Gastrocnemius medialis (tissue), 4 donors: Measurements from ENCODE around the gene FNDC3B. TPM values are rescaled to one million over a fixed set of nuclear protein-coding genes. Genes with fewer than 3 reads are reported as not detected.

Source experiments
- ATAC-seq, 2 donors: fragments of 150-250 bp; one replicate each; pipeline ENCODE4 v1.9.1; 2016
- DNase-seq, 2 donors: peaks; one replicate each; pipeline ENCODE4 v3.0.0-alpha.2; 2019
- H3K27ac ChIP-seq, 4 donors: fragments of 200-600 bp; sonication (generic); 1 replicate in 1 of 4; 2 replicates in 3 of 4; pipeline ENCODE4 v1.5.1; 2016 to 2018; ENCODE audit warnings: mild to moderate bottlenecking in 2 of 4, moderate library complexity in 1 of 4
- H3K27me3 ChIP-seq, 3 donors: fragments of 200-600 bp; sonication (generic) in 2 of 3; 1 replicate in 1 of 3; 2 replicates in 2 of 3; pipeline versions ENCODE4 v1.5.1 to v1.6.0; 2016 to 2019; ENCODE audit warnings: mild to moderate bottlenecking in 1 of 3, moderate library complexity in 1 of 3
- H3K36me3 ChIP-seq, 2 donors: fragments of 200-600 bp; sonication (generic) in 1 of 2; one replicate each; pipeline ENCODE4 v1.5.1; 2017 to 2018
- H3K4me1 ChIP-seq, 2 donors: fragments of 200-600 bp; sonication (generic) in 1 of 2; one replicate each; pipeline ENCODE4 v1.5.1; 2016 to 2017; ENCODE audit warnings: mild to moderate bottlenecking in 2 of 2
- H3K4me3 ChIP-seq, 4 donors: fragments of 200-600 bp; sonication (generic) in 3 of 4; 1 replicate in 1 of 4; 2 replicates in 3 of 4; pipeline ENCODE4 v1.5.1; 2016 to 2019; ENCODE audit warnings: mild to moderate bottlenecking in 2 of 4
- H3K9me3 ChIP-seq, 3 donors: fragments of 200-600 bp; sonication (generic) in 2 of 3; 1 replicate in 1 of 3; 2 replicates in 2 of 3; pipeline ENCODE4 v1.5.1; 2016 to 2019
- POLR2A ChIP-seq, 2 donors: fragments of 450-650 bp; IDR thresholded peaks; one replicate each; pipeline ENCODE4 v1.6.1; 2017; ENCODE audit warnings: antibody characterized with exemption in 2 of 2, mild to moderate bottlenecking in 2 of 2, moderate library complexity in 2 of 2
- in situ Hi-C, 4 donors: fragments of 200-750 bp; cut with MboI; loops; one replicate each; pipeline versions ENCODE4 v1.15.0 to v1.8.0; 2017; ENCODE audit warnings: low sequenced_read_pairs in 4 of 4
- intact Hi-C: fragments of 100-400 bp; cut with DNase I; formaldehyde crosslinking; loops from one replicate; pipeline ENCODE4 v1.15.1; 2023; ENCODE audit warnings: low total_unique reads
- total RNA-seq, 4 donors: library from RNA; depleted of rRNA; stranded (reverse); fragments of >200 nt; gene quantifications; one replicate each; pipeline versions ENCODE4 v1.1.0 to v1.2.3, GENCODE V29; 2016
- TF ChIP-seq, protein P1 (sequence below), 5 experiments: fragments of 450-650 bp in 3 of 5; fragments of 200-600 bp in 2 of 5; sonication (generic) in 2 of 5; IDR thresholded peaks in 4 of 5; conservative IDR thresholded peaks in 1 of 5; 1 replicate in 4 of 5; 2 replicates in 1 of 5; pipeline ENCODE4 v1.5.1; 2016 to 2019; ENCODE audit warnings: antibody characterized with exemption in 5 of 5, mild to moderate bottlenecking in 3 of 5, moderate library complexity in 3 of 5

Gene FNDC3B
- total RNA-seq, 4 donors from 2014 or later: 42.5 to 110 (median 74.2) TPM

DNA sequence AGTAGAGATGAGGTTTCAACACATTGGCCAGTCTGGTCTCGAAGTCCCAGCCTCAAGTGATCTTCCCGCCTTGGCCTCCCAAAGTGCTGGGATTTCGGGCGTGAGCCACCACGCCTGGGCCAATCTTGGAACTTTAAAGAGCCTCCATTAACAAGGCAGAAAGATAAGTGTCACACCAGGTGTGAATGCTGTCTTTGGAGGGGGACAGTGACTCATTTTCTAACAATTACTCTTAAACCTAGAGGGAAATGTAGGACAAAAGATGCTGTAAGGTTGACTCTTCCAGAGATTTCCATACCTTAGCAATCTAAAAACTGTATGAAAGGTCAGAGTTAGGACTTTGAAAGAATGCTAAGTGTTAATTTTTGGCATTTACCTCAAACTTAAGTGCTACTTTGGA, 84.9 kb downstream of the FNDC3B start:
- in situ Hi-C loops (no loop called here), intact Hi-C loops (no loop called here)
- Histone ChIP-seq H3K27ac (peak overlapping the region; percentile 91 to 99 (median 94)), H3K36me3 (no peaks in the 10 kb centered on the region), H3K9me3 (no peaks in the 10 kb centered on the region), H3K4me1 (peaks cover 52 to 55% of the 10 kb centered on the region in 2 donors), H3K27me3 (no peaks in the 10 kb centered on the region), H3K4me3 (no peak overlapping the region)
- no peak for TF ChIP-seq POLR2A (IDR thresholded peaks at IDR 0.05)
- ATAC-seq (no peak), DNase-seq (no peak)

DNA sequence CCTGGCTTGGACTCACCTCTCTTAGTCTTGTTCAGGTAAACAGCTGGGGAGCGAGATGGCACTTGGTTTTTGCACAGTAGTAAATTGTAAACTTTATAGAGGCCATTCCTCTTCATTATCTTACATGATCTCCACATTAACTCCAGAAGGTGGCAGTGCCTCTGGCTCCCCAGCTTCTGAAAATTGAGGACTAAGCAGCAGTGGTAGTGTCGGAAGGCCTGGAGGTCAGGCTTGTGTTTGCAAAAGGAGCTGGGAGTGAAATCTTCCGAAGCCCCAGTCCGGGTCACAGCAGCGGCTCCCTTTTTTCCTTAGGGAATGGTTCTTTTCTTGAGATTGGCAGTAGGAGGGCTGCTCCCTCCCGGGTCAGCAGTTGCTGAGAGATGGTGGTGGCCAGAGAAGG, 85.7 kb downstream of the FNDC3B start:
- peaks cover 57 to 59% of the 10 kb centered on the region in 2 donors for H3K4me1 ChIP-seq
- H3K36me3 ChIP-seq: no peaks in the 10 kb centered on the region
- no peaks in the 10 kb centered on the region for H3K9me3 ChIP-seq
- TF ChIP-seq, protein P1, sequence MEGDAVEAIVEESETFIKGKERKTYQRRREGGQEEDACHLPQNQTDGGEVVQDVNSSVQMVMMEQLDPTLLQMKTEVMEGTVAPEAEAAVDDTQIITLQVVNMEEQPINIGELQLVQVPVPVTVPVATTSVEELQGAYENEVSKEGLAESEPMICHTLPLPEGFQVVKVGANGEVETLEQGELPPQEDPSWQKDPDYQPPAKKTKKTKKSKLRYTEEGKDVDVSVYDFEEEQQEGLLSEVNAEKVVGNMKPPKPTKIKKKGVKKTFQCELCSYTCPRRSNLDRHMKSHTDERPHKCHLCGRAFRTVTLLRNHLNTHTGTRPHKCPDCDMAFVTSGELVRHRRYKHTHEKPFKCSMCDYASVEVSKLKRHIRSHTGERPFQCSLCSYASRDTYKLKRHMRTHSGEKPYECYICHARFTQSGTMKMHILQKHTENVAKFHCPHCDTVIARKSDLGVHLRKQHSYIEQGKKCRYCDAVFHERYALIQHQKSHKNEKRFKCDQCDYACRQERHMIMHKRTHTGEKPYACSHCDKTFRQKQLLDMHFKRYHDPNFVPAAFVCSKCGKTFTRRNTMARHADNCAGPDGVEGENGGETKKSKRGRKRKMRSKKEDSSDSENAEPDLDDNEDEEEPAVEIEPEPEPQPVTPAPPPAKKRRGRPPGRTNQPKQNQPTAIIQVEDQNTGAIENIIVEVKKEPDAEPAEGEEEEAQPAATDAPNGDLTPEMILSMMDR (IDR thresholded peaks at IDR 0.05 in 4 of 5, conservative IDR thresholded peaks at IDR 0.05 in 1 of 5): peak in 3 of 5 experiments; percentile 6 to 28 (median 25)
- TF ChIP-seq POLR2A (IDR thresholded peaks at IDR 0.05): no peak
- H3K27ac ChIP-seq: peak overlapping the region; percentile 91 to 99 (median 94)
- intact Hi-C loops: no loop called here
- H3K4me3 ChIP-seq: no peak overlapping the region
- peak in 1 of 2 donors; percentile 66 for DNase-seq
- H3K27me3 ChIP-seq: no peaks in the 10 kb centered on the region
- in situ Hi-C loops: no loop called here
- ATAC-seq: peak in 1 of 2 donors; percentile 16

DNA sequence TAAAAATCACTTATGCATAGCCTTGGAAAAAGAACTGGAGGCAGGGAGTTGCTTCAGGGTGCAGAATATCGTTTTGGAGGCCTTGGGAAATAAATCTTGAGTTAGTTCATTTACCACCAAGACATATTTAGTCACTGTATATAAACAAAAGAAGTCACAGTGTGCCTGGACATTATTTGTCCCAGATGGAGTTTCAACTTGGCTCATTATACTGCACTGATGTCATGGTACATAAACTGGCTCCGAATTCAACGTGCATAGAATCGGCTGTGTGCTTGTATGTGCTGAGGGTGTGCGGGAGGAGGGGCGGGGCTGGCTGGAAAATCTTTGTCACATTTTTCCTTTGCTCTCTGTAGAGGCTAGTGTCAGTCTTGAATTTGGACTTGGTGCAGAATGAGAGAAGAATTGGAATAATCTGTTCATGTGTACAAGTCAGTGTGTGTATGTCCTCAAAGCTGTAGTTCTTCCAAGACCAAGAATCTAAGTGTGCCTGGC, 86.6 kb downstream of the FNDC3B start:
- DNase-seq: peak; percentile 75
- Histone ChIP-seq H3K27me3 (no peaks in the 10 kb centered on the region), H3K4me3 (peak overlapping the region in 3 of 4 donors; percentile 3 to 12 (median 3)), H3K9me3 (no peaks in the 10 kb centered on the region), H3K36me3 (no peaks in the 10 kb centered on the region), H3K4me1 (peaks cover 66 to 67% of the 10 kb centered on the region in 2 donors), H3K27ac (peak overlapping the region; percentile 91 to 99 (median 94))
- in situ Hi-C loops (no loop called here), intact Hi-C loops (loop anchor here (1.0 to 2.0 kb wide), 3 partner anchors 87 to 243 kb away; partner anchors contain the start of gene FNDC3B)
- TF ChIP-seq, protein P1 (IDR thresholded peaks at IDR 0.05 in 4 of 5, conservative IDR thresholded peaks at IDR 0.05 in 1 of 5): no peak
- TF ChIP-seq POLR2A (IDR thresholded peaks at IDR 0.05): peak; percentile 48 to 81
- ATAC-seq: peak; percentile 72 to 78

DNA sequence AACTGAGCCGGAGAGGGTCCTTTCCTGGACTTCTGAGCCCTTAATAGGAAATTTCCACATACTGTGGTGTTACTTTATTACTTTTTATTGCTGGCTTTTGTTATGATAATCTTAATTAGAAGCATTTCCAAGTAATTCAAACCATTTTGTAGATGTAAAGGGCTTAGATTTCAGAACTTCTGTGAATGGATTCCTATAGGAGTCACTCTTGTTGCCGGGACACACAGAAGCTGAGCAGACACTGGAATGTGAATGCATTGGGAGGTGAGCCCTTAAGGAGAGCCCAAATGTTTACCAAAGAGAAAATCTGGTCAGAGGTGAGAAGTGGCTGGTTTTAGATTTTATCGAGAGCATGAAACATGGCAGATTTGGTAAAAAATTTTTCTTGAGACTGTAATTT, 87.4 kb downstream of the FNDC3B start:
- DNase-seq (no peak), ATAC-seq (no peak)
- Histone ChIP-seq H3K27ac (peak overlapping the region; percentile 91 to 99 (median 94)), H3K27me3 (no peaks in the 10 kb centered on the region), H3K36me3 (no peaks in the 10 kb centered on the region), H3K9me3 (no peaks in the 10 kb centered on the region), H3K4me3 (peak overlapping the region in 1 of 4 donors; percentile 12), H3K4me1 (peaks cover 71 to 73% of the 10 kb centered on the region in 2 donors)
- in situ Hi-C loops: no loop called here
- TF ChIP-seq, protein P1 (IDR thresholded peaks at IDR 0.05 in 4 of 5, conservative IDR thresholded peaks at IDR 0.05 in 1 of 5): no peak
- intact Hi-C loops: loop anchor here (1.0 to 2.0 kb wide), 3 partner anchors 88 to 243 kb away; partner anchors contain the start of gene FNDC3B

DNA sequence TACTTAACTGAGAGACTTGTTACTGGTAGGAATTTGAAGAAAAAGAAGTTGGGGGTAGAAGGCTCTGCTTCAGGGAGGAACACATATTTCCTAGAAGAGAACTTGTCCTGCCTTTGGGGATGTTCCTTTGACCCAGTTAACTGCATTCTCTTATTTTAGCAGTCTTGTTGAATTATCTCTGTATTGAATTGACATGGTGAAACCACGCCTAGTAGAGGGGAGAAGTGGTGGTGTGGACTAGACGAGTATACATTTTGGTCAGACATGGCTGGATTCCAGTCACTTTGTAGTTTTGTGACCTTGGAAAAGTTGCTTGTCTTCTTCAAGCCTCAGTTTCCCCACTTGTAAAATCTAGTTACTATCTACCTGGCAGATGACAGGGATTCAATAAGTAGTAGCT, 87.8 kb downstream of the FNDC3B start:
- Histone ChIP-seq H3K27ac (peak overlapping the region; percentile 91 to 99 (median 94)), H3K27me3 (no peaks in the 10 kb centered on the region), H3K4me3 (peak overlapping the region in 1 of 4 donors; percentile 12), H3K4me1 (peaks cover 75 to 77% of the 10 kb centered on the region in 2 donors), H3K9me3 (no peaks in the 10 kb centered on the region), H3K36me3 (no peaks in the 10 kb centered on the region)
- intact Hi-C loops (loop anchor here (2.0 kb wide), 1 partner anchor 88 kb away; the partner anchor contains the start of gene FNDC3B), in situ Hi-C loops (no loop called here)
- TF ChIP-seq, protein P1 (IDR thresholded peaks at IDR 0.05 in 4 of 5, conservative IDR thresholded peaks at IDR 0.05 in 1 of 5): no peak
- no peak for ATAC-seq
- no peak for DNase-seq
